ENCODE data around the gene ASNS.
A peak's percentile ranks its signal among the peaks of the same experiment; 100 is the strongest.
"Not testable (repeated sequence)": the region's sequence is repeated elsewhere in the genome, so short reads cannot be mapped to it uniquely, and the experiment has no call there.

The ASNS gene

GRCh38 chr7:97872025-97872669 lies at the start of gene ASNS:
ASNS (minus strand) TSS chr7:97872408; CDS start chr7:97869156, 3,252 bp downstream.
- peak; percentile 89 for DNase-seq (ENCODE audit: low spot score)

GRCh38 chr7:97921254-97921653 lies 49.0 kb upstream of the ASNS start:
- not testable (repeated sequence) for DNase-seq (ENCODE audit: low spot score)

- DNase-seq (ENCODE audit: low spot score), result not testable (repeated sequence)
Observed at GRCh38 chr7:97915267-97915666, 43.1 kb upstream of the ASNS start.

- DNase-seq (ENCODE audit: low spot score), result not testable (repeated sequence)
Observed at GRCh38 chr7:97912294-97912693, 40.1 kb upstream of the ASNS start.

- DNase-seq (ENCODE audit: low spot score), result not testable (repeated sequence)
Observed at GRCh38 chr7:97896893-97897292, 24.7 kb upstream of the ASNS start.

GRCh38 chr7:97891721-97892120 lies 19.5 kb upstream of the ASNS start:
- DNase-seq (ENCODE audit: low spot score), result not testable (repeated sequence)

GRCh38 chr7:97879527-97879926 lies 7.3 kb upstream of the ASNS start:
- not testable (repeated sequence) for DNase-seq (ENCODE audit: low spot score)

- DNase-seq (ENCODE audit: low spot score), result not testable (repeated sequence)
Observed at GRCh38 chr7:97874894-97875293, 2.7 kb upstream of the ASNS start.

GRCh38 chr7:97873606-97874005 lies 1.4 kb upstream of the ASNS start:
- DNase-seq (ENCODE audit: low spot score), result no peak

- no peak for DNase-seq (ENCODE audit: low spot score)
Observed at GRCh38 chr7:97871659-97872024, 566 bp downstream of the ASNS start.

GRCh38 chr7:97868788-97869187 lies 3.4 kb downstream of the ASNS start:
- no peak for DNase-seq (ENCODE audit: low spot score)

- DNase-seq (ENCODE audit: low spot score), result no peak
Observed at GRCh38 chr7:97868314-97868713, 3.9 kb downstream of the ASNS start.

- DNase-seq (ENCODE audit: low spot score), result no peak
Observed at GRCh38 chr7:97865104-97865503, 7.1 kb downstream of the ASNS start.

- DNase-seq (ENCODE audit: low spot score), result no peak
Observed at GRCh38 chr7:97859606-97860204, 12.5 kb downstream of the ASNS start.

GRCh38 chr7:97858221-97858620 lies 14.0 kb downstream of the ASNS start:
- no peak for DNase-seq (ENCODE audit: low spot score)

GRCh38 chr7:97857544-97857943 lies 14.7 kb downstream of the ASNS start:
- no peak for DNase-seq (ENCODE audit: low spot score)

GRCh38 chr7:97851683-97852082 lies 20.5 kb downstream of the ASNS start:
- DNase-seq (ENCODE audit: low spot score), result peak; percentile 26

- DNase-seq (ENCODE audit: low spot score), result not testable (repeated sequence)
Observed at GRCh38 chr7:97850262-97851031, 21.8 kb downstream of the ASNS start.

GRCh38 chr7:97847791-97848190 lies 24.4 kb downstream of the ASNS start:
- DNase-seq (ENCODE audit: low spot score), result no peak

- no peak for DNase-seq (ENCODE audit: low spot score)
Observed at GRCh38 chr7:97846945-97847344, 25.3 kb downstream of the ASNS start.

- peak; percentile 36 for DNase-seq (ENCODE audit: low spot score)
Observed at GRCh38 chr7:97845622-97846203, 26.5 kb downstream of the ASNS start.

- DNase-seq (ENCODE audit: low spot score), result no peak
Observed at GRCh38 chr7:97844036-97844435, 28.2 kb downstream of the ASNS start.

Measured in pons (tissue), 1 donor.